Measurements from ENCODE around the gene OXNAD1. TPM values are rescaled to one million over a fixed set of nuclear protein-coding genes. Genes with fewer than 3 reads are reported as not detected.

OXNAD1 gene
- polyA plus RNA-seq, 5 donors: 9.3 to 14.9 (median 12.7) TPM

- DNase-seq: no peak
Measured at GRCh38 chr3:16272588-16272987, 7.6 kb downstream of the OXNAD1 start.

GRCh38 chr3:16273867-16274266 is 8.9 kb downstream of the OXNAD1 start:
- no peak for DNase-seq

GRCh38 chr3:16277471-16277870 is 12.5 kb downstream of the OXNAD1 start:
- no peak for DNase-seq

GRCh38 chr3:16279010-16279801 is 14.2 kb downstream of the OXNAD1 start:
- DNase-seq: no peak

GRCh38 chr3:16280671-16281070 is 15.7 kb downstream of the OXNAD1 start:
- DNase-seq: no peak

- no peak for DNase-seq
Measured at GRCh38 chr3:16284633-16285032, 19.6 kb downstream of the OXNAD1 start.

- DNase-seq: no peak
Measured at GRCh38 chr3:16286161-16286560, 21.1 kb downstream of the OXNAD1 start.

GRCh38 chr3:16286751-16287543 is 21.9 kb downstream of the OXNAD1 start:
- no peak for DNase-seq

- no peak for DNase-seq
Measured at GRCh38 chr3:16288664-16289063, 23.7 kb downstream of the OXNAD1 start.

- no peak for DNase-seq
Measured at GRCh38 chr3:16289144-16289889, 24.3 kb downstream of the OXNAD1 start.

GRCh38 chr3:16290007-16290826 is 25.2 kb downstream of the OXNAD1 start:
- DNase-seq: peak; percentile 36 to 58

- DNase-seq: no peak
Measured at GRCh38 chr3:16290827-16291196, 25.8 kb downstream of the OXNAD1 start.

- DNase-seq: no peak
Measured at GRCh38 chr3:16294844-16295243, 29.8 kb downstream of the OXNAD1 start.

GRCh38 chr3:16295298-16295890 is 30.4 kb downstream of the OXNAD1 start:
- no peak for DNase-seq

GRCh38 chr3:16297997-16298885 is 33.2 kb downstream of the OXNAD1 start:
- DNase-seq: no peak

GRCh38 chr3:16298891-16299290 is 33.9 kb downstream of the OXNAD1 start:
- no peak for DNase-seq

- no peak for DNase-seq
Measured at GRCh38 chr3:16299746-16300145, 34.7 kb downstream of the OXNAD1 start.

- DNase-seq: no peak
Measured at GRCh38 chr3:16300307-16300706, 35.3 kb downstream of the OXNAD1 start.

GRCh38 chr3:16300881-16301359 is 35.9 kb downstream of the OXNAD1 start:
- DNase-seq: no peak

GRCh38 chr3:16301507-16301906 is 36.5 kb downstream of the OXNAD1 start:
- DNase-seq: peak; percentile 26 to 32

Data from right lung (tissue), 5 donors.